ENCODE measurements around the gene FAM163A. TPM values are rescaled to one million over a fixed set of nuclear protein-coding genes. Genes with fewer than 3 reads are reported as not detected.

Gene FAM163A
- total RNA-seq, 4 donors from 2014 or later, result 0.16 TPM; not detected in 3

GRCh38 chr1:179786815-179787685 is 44.0 kb downstream of the FAM163A start:
- Histone ChIP-seq H3K4me1 (no peaks in the 10 kb centered on the region), H3K9me3 (no peaks in the 10 kb centered on the region), H3K27ac (no peak overlapping the region), H3K36me3 (no peaks in the 10 kb centered on the region), H3K4me3 (no peak overlapping the region), H3K27me3 (no peaks in the 10 kb centered on the region)
- ATAC-seq (no peak), DNase-seq (no peak)
- TF ChIP-seq CTCF (IDR thresholded peaks at IDR 0.05 in 4 of 5, conservative IDR thresholded peaks at IDR 0.05 in 1 of 5) (no peak), POLR2A (IDR thresholded peaks at IDR 0.05) (no peak)
- in situ Hi-C loops (cut with MboI; ENCODE audit: low sequenced_read_pairs in 4 of 4), result no loop called here
- intact Hi-C loops (cut with DNase I; ENCODE audit: low total_unique reads), result no loop called here

GRCh38 chr1:179788259-179788658 is 45.2 kb downstream of the FAM163A start:
- no peaks in the 10 kb centered on the region for H3K4me1 ChIP-seq
- ATAC-seq, result no peak
- intact Hi-C loops (cut with DNase I; ENCODE audit: low total_unique reads) (no loop called here), in situ Hi-C loops (cut with MboI; ENCODE audit: low sequenced_read_pairs in 4 of 4) (no loop called here)
- TF ChIP-seq POLR2A (IDR thresholded peaks at IDR 0.05) (no peak), CTCF (IDR thresholded peaks at IDR 0.05 in 4 of 5, conservative IDR thresholded peaks at IDR 0.05 in 1 of 5) (no peak)
- no peak overlapping the region for H3K4me3 ChIP-seq
- H3K9me3 ChIP-seq, result no peaks in the 10 kb centered on the region
- no peak overlapping the region for H3K27ac ChIP-seq
- DNase-seq, result no peak
- H3K27me3 ChIP-seq, result no peaks in the 10 kb centered on the region
- H3K36me3 ChIP-seq, result no peaks in the 10 kb centered on the region

GRCh38 chr1:179793281-179793680 is 50.2 kb downstream of the FAM163A start:
- no peak for TF ChIP-seq CTCF (IDR thresholded peaks at IDR 0.05 in 4 of 5, conservative IDR thresholded peaks at IDR 0.05 in 1 of 5)
- no peaks in the 10 kb centered on the region for H3K27me3 ChIP-seq
- DNase-seq (no peak), ATAC-seq (no peak)
- no peak overlapping the region for H3K27ac ChIP-seq
- no peaks in the 10 kb centered on the region for H3K9me3 ChIP-seq
- no peaks in the 10 kb centered on the region for H3K36me3 ChIP-seq
- no peak overlapping the region for H3K4me3 ChIP-seq
- in situ Hi-C loops (cut with MboI; ENCODE audit: low sequenced_read_pairs in 4 of 4), result no loop called here
- intact Hi-C loops (cut with DNase I; ENCODE audit: low total_unique reads), result no loop called here
- no peaks in the 10 kb centered on the region for H3K4me1 ChIP-seq

- ATAC-seq, result no peak
- no peaks in the 10 kb centered on the region for H3K36me3 ChIP-seq
- no peak overlapping the region for H3K4me3 ChIP-seq
- no peaks in the 10 kb centered on the region for H3K27me3 ChIP-seq
- H3K9me3 ChIP-seq, result no peaks in the 10 kb centered on the region
- in situ Hi-C loops (cut with MboI; ENCODE audit: low sequenced_read_pairs in 4 of 4) (no loop called here), intact Hi-C loops (cut with DNase I; ENCODE audit: low total_unique reads) (no loop called here)
- no peak for DNase-seq
- no peak overlapping the region for H3K27ac ChIP-seq
- peaks cover 0 to 5% of the 10 kb centered on the region in 2 donors for H3K4me1 ChIP-seq
- TF ChIP-seq POLR2A (IDR thresholded peaks at IDR 0.05) (no peak), CTCF (IDR thresholded peaks at IDR 0.05 in 4 of 5, conservative IDR thresholded peaks at IDR 0.05 in 1 of 5) (no peak)
These were observed 51.1 kb downstream of the FAM163A start for GRCh38 chr1:179794146-179794545.
